ENCODE data around the gene ARHGAP26.
A peak's percentile ranks its signal among the peaks of the same experiment; 100 is the strongest.

Gene ARHGAP26

DNA sequence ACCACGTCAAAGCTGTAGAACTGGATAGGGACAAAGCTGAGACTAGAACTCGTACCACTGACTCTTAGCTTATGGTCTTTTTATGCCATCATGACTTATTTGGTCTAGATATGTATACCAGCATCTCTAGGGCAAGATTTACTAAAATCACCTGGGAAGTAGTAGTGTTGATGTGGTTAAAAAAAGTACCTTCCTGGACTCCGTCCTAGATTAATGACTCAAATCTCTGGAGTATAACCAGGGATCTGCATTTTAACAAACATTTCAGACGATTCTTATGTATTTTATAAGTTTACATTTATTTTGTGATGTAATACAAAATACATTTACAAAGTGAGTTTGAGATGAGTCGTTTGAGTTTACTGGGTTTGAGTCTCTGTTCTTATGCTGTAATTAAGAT, 68.7 kb downstream of the ARHGAP26 start:
- H3K4me3 ChIP-seq (replicated peaks; ENCODE audit: low read depth, low read length) = no peak overlapping the region
- DNase-seq (ENCODE audit: low read depth) = no peak
- TF ChIP-seq, protein P1, sequence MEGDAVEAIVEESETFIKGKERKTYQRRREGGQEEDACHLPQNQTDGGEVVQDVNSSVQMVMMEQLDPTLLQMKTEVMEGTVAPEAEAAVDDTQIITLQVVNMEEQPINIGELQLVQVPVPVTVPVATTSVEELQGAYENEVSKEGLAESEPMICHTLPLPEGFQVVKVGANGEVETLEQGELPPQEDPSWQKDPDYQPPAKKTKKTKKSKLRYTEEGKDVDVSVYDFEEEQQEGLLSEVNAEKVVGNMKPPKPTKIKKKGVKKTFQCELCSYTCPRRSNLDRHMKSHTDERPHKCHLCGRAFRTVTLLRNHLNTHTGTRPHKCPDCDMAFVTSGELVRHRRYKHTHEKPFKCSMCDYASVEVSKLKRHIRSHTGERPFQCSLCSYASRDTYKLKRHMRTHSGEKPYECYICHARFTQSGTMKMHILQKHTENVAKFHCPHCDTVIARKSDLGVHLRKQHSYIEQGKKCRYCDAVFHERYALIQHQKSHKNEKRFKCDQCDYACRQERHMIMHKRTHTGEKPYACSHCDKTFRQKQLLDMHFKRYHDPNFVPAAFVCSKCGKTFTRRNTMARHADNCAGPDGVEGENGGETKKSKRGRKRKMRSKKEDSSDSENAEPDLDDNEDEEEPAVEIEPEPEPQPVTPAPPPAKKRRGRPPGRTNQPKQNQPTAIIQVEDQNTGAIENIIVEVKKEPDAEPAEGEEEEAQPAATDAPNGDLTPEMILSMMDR (IDR thresholded peaks at IDR 0.05; ENCODE audit: low read length, missing control alignments) = no peak

GRCh38 chr5:142839711-142840346, 69.7 kb downstream of the ARHGAP26 start:
- H3K4me3 ChIP-seq (replicated peaks; ENCODE audit: low read depth, low read length) = no peak overlapping the region
- TF ChIP-seq, protein P1 (IDR thresholded peaks at IDR 0.05; ENCODE audit: low read length, missing control alignments) = no peak
- DNase-seq (ENCODE audit: low read depth) = peak; percentile 84

DNA sequence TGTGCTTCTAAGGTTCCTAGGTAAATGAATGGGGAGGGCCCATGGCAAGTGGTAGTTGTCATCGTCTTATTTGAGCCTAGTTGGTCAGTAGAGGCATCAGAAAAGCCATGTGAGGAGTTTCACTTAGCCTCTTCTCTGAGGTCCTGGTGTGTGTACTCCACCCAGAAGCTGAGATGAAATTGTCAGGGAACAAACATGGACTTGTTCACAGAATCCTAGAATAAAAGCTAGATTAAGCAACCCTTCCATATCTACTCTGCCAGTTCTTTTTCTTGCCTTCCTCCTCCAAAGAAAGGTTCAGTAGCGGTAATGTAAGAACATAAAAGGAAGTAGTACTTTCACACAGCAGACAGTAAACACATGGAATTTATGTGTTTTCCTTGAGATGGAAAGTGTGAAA, 70.4 kb downstream of the ARHGAP26 start:
- no peak overlapping the region for H3K4me3 ChIP-seq (replicated peaks; ENCODE audit: low read depth, low read length)
- DNase-seq (ENCODE audit: low read depth) = no peak
- TF ChIP-seq, protein P1 (IDR thresholded peaks at IDR 0.05; ENCODE audit: low read length, missing control alignments) = no peak

GRCh38 chr5:142841511-142842265, 71.5 kb downstream of the ARHGAP26 start:
- TF ChIP-seq, protein P1 (IDR thresholded peaks at IDR 0.05; ENCODE audit: low read length, missing control alignments) = no peak
- DNase-seq (ENCODE audit: low read depth) = peak; percentile 69
- no peak overlapping the region for H3K4me3 ChIP-seq (replicated peaks; ENCODE audit: low read depth, low read length)

- TF ChIP-seq, protein P1 (IDR thresholded peaks at IDR 0.05; ENCODE audit: low read length, missing control alignments) = no peak
- DNase-seq (ENCODE audit: low read depth) = no peak
- H3K4me3 ChIP-seq (replicated peaks; ENCODE audit: low read depth, low read length) = no peak overlapping the region
Measured at GRCh38 chr5:142842994-142843905, 73.1 kb downstream of the ARHGAP26 start.

- DNase-seq (ENCODE audit: low read depth) = no peak
- TF ChIP-seq, protein P1 (IDR thresholded peaks at IDR 0.05; ENCODE audit: low read length, missing control alignments) = no peak
- H3K4me3 ChIP-seq (replicated peaks; ENCODE audit: low read depth, low read length) = no peak overlapping the region
Measured at GRCh38 chr5:142844866-142845265, 74.7 kb downstream of the ARHGAP26 start.

Data from fibroblast of pulmonary artery (primary cell).